Erythroblast (primary cell): Measurements from ENCODE around the gene DUS1L.

Source experiments
- GATA1 ChIP-seq: IDR thresholded peaks from 2 replicates; pipeline ENCODE4 v1.6.1; 2011; ENCODE audit warnings: low read depth, mild to moderate bottlenecking, control low read depth, low read length, moderate library complexity
- POLR2A ChIP-seq: IDR thresholded peaks from 2 replicates; pipeline ENCODE4 v1.6.1; 2011; ENCODE audit warnings: mild to moderate bottlenecking, low read length

GRCh38 chr17:82085031-82085861 lies 19.6 kb upstream of the DUS1L start:
- TF ChIP-seq POLR2A (no peak), GATA1 (no peak)
